ENCODE results near the gene MPC1L. TPM values are rescaled to one million over a fixed set of nuclear protein-coding genes. Genes with fewer than 3 reads are reported as not detected.

Gene MPC1L
- total RNA-seq, 4 donors from 2014 or later = not detected

- 85 to 93% methylated on average over 3 of the region's 6 CpGs for WGBS, 2 donors (ENCODE audit: low coverage in 1 of 2)
- no peak overlapping the region for H3K4me3 ChIP-seq
- H3K4me1 ChIP-seq = no peaks in the 10 kb centered on the region
- H3K36me3 ChIP-seq = peaks cover 0 to 54% of the 10 kb centered on the region in 2 donors
- ATAC-seq = no peak
- no peak for TF ChIP-seq POLR2A (IDR thresholded peaks at IDR 0.05)
- no peak for TF ChIP-seq EP300 (IDR thresholded peaks at IDR 0.05)
- TF ChIP-seq CTCF (IDR thresholded peaks at IDR 0.05) = no peak
- TF ChIP-seq POLR2AphosphoS5 (IDR thresholded peaks at IDR 0.05) = no peak
- H3K9me3 ChIP-seq = no peaks in the 10 kb centered on the region
- no peaks in the 10 kb centered on the region for H3K27me3 ChIP-seq
- no peak overlapping the region for H3K27ac ChIP-seq
Observed at GRCh38 chrX:40603446-40603845, 19.8 kb upstream of the MPC1L start.

- Histone ChIP-seq H3K27ac (no peak overlapping the region), H3K9me3 (no peaks in the 10 kb centered on the region), H3K27me3 (no peaks in the 10 kb centered on the region), H3K36me3 (peaks cover 0 to 20% of the 10 kb centered on the region in 2 donors), H3K4me3 (no peak overlapping the region), H3K4me1 (no peaks in the 10 kb centered on the region)
- no peak for ATAC-seq
- WGBS, 2 donors (ENCODE audit: low coverage in 1 of 2) = 43 to 51% methylated on average over 3 of the region's 3 CpGs
- no peak for TF ChIP-seq POLR2AphosphoS5 (IDR thresholded peaks at IDR 0.05)
- TF ChIP-seq POLR2A (IDR thresholded peaks at IDR 0.05) = no peak
- TF ChIP-seq CTCF (IDR thresholded peaks at IDR 0.05) = no peak
- no peak for TF ChIP-seq EP300 (IDR thresholded peaks at IDR 0.05)
Observed at GRCh38 chrX:40607381-40607780, 15.8 kb upstream of the MPC1L start.

- WGBS, 2 donors (ENCODE audit: low coverage in 1 of 2) = 63 to 100% methylated on average over 1 to 4 of the region's 4 CpGs
- no peak for ATAC-seq
- TF ChIP-seq POLR2AphosphoS5 (IDR thresholded peaks at IDR 0.05) (no peak), EP300 (IDR thresholded peaks at IDR 0.05) (no peak), POLR2A (IDR thresholded peaks at IDR 0.05) (no peak), CTCF (IDR thresholded peaks at IDR 0.05) (no peak)
- Histone ChIP-seq H3K4me3 (no peak overlapping the region), H3K36me3 (no peaks in the 10 kb centered on the region), H3K4me1 (no peaks in the 10 kb centered on the region), H3K27me3 (no peaks in the 10 kb centered on the region), H3K27ac (no peak overlapping the region), H3K9me3 (no peaks in the 10 kb centered on the region)
Observed at GRCh38 chrX:40612511-40612910, 10.7 kb upstream of the MPC1L start.

- Histone ChIP-seq H3K9me3 (no peaks in the 10 kb centered on the region), H3K4me1 (no peaks in the 10 kb centered on the region), H3K27me3 (no peaks in the 10 kb centered on the region), H3K27ac (no peak overlapping the region), H3K36me3 (no peaks in the 10 kb centered on the region), H3K4me3 (no peak overlapping the region)
- no peak for ATAC-seq
- TF ChIP-seq POLR2AphosphoS5 (IDR thresholded peaks at IDR 0.05) (no peak), CTCF (IDR thresholded peaks at IDR 0.05) (no peak), EP300 (IDR thresholded peaks at IDR 0.05) (no peak), POLR2A (IDR thresholded peaks at IDR 0.05) (no peak)
- 62 to 77% methylated on average over 9 of the region's 9 CpGs for WGBS, 2 donors (ENCODE audit: low coverage in 1 of 2)
Observed at GRCh38 chrX:40615976-40616375, 7.3 kb upstream of the MPC1L start.

- Histone ChIP-seq H3K4me1 (no peaks in the 10 kb centered on the region), H3K27me3 (no peaks in the 10 kb centered on the region), H3K9me3 (no peaks in the 10 kb centered on the region), H3K36me3 (no peaks in the 10 kb centered on the region), H3K27ac (no peak overlapping the region), H3K4me3 (no peak overlapping the region)
- TF ChIP-seq CTCF (IDR thresholded peaks at IDR 0.05) (no peak), POLR2A (IDR thresholded peaks at IDR 0.05) (no peak), POLR2AphosphoS5 (IDR thresholded peaks at IDR 0.05) (no peak), EP300 (IDR thresholded peaks at IDR 0.05) (no peak)
- WGBS, 2 donors (ENCODE audit: low coverage in 1 of 2) = 42 to 100% methylated on average over 2 of the region's 7 CpGs
- ATAC-seq = no peak
Observed at GRCh38 chrX:40617566-40617965, 5.7 kb upstream of the MPC1L start.
